Measurements from ENCODE around the gene GHRHR.

The GHRHR gene

GRCh38 chr7:31028417-31028992, 64.8 kb downstream of the GHRHR start:
- DNase-seq (ENCODE audit: low read depth in 1 of 2, low spot score in 1 of 2) = no peak
- no peak for TF ChIP-seq GABPA (IDR thresholded peaks at IDR 0.05; ENCODE audit: low read depth)
- TF ChIP-seq SPI1 (IDR thresholded peaks at IDR 0.05; ENCODE audit: borderline replicate concordance, low read depth) = no peak
- TF ChIP-seq CTCF (IDR thresholded peaks at IDR 0.05; ENCODE audit: insufficient read depth, low read length) = no peak
- TF ChIP-seq REST (IDR thresholded peaks at IDR 0.05; ENCODE audit: insufficient replicate concordance, low read depth) = no peak
- no peak overlapping the region for H3K27ac ChIP-seq (replicated peaks)
- H3K27me3 ChIP-seq (ENCODE audit: insufficient read depth, poor library complexity, severe bottlenecking) = no peaks in the 10 kb centered on the region
- H3K4me3 ChIP-seq (replicated peaks; ENCODE audit: insufficient read depth, low read length) = no peak overlapping the region
